ENCODE results near the gene GHRL.

- TF ChIP-seq CTCF (IDR thresholded peaks at IDR 0.05; ENCODE audit: low read depth, low read length), result no peak
- no peak for TF ChIP-seq POLR2A (IDR thresholded peaks at IDR 0.05; ENCODE audit: extremely low read depth, insufficient read length)
- TF ChIP-seq, protein P1, sequence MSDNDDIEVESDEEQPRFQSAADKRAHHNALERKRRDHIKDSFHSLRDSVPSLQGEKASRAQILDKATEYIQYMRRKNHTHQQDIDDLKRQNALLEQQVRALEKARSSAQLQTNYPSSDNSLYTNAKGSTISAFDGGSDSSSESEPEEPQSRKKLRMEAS (IDR thresholded peaks at IDR 0.05; ENCODE audit: low read depth, low read length), result no peak
Measured at GRCh38 chr3:10259798-10260197, 32.9 kb downstream of the GHRL start.

Data from NB4 (cell line).